K562 (cell line): ENCODE results near the gene IMPG2. TPM values are rescaled to one million over a fixed set of nuclear protein-coding genes. Genes with fewer than 3 reads are reported as not detected.

Source experiments
- ATAC-seq: fragments of 200-7000 bp; cut with Tn5 transposase; 3 replicates; pipeline ENCODE4 v1.9.1; 2020; ENCODE audit warnings: moderate library complexity
- BruUV-seq: library from RNA; stranded (reverse); fragments of 400-500 nt; replicated peaks from 2 replicates; lab custom pipeline; 2021; lab: Mats Ljungman, UMichigan
- CTCF ChIA-PET: fragments of 300-600 bp; formaldehyde crosslinking; extraction: SDS; loops from one replicate; lab custom pipeline; 2021; ENCODE audit warnings: low intra/inter-chr PET ratio; lab: Yijun Ruan, JAX
- POLR2A ChIA-PET: fragments of 300-600, 350-650 bp; sonication (Branson Sonifier 250); formaldehyde crosslinking; extraction: SDS; loops from one replicate; lab custom pipeline; 2021; ENCODE audit warnings: antibody characterized with exemption, inconsistent platforms; lab: Yijun Ruan, JAX
- DNase-seq, 4 experiments: peaks; one replicate each; pipeline versions ENCODE4 v3.0.0 to v3.0.0-alpha.2; 2011 to 2018; ENCODE audit warnings: low spot score in 3 of 4, mixed read lengths in 3 of 4; ENCODE audit errors: extremely low read depth in 1 of 4
- FAIRE-seq: peaks from 2 replicates; lab custom pipeline; 2011; peaks lifted over from hg19 to GRCh38; lab: Jason Lieb, UNC
- H2AFZ ChIP-seq: 2 replicates; pipeline ENCODE4 v1.6.0; 2011; ENCODE audit warnings: low read depth, low read length, control low read depth, inconsistent platforms
- H3K27ac ChIP-seq: fragments of 200-600 bp; 3 replicates; pipeline ENCODE4 v1.8.0; 2011; ENCODE audit warnings: low read depth, mild to moderate bottlenecking, control low read depth, inconsistent platforms, low read length, moderate library complexity, mixed read lengths; ENCODE audit errors: extremely low read depth
- H3K27me3 ChIP-seq, 2 experiments: fragments of 300-600 bp in 1 of 2; 2 replicates in 1 of 2; 3 replicates in 1 of 2; pipeline versions ENCODE4 v1.6.0 to v1.8.0; 2011; ENCODE audit warnings: inconsistent platforms in 2 of 2, low read length in 2 of 2, mild to moderate bottlenecking in 1 of 2, mixed read lengths in 1 of 2, moderate library complexity in 1 of 2; ENCODE audit not compliant: control insufficient read depth in 2 of 2, insufficient read depth in 2 of 2
- H3K36me3 ChIP-seq: fragments of 300-600 bp; 3 replicates; pipeline ENCODE4 v1.8.0; 2011; ENCODE audit warnings: mild to moderate bottlenecking, low read length, inconsistent platforms; ENCODE audit not compliant: control insufficient read depth, insufficient read depth
- H3K4me1 ChIP-seq, 2 experiments: fragments of 200-600 bp in 1 of 2; replicated peaks in 1 of 2; 2 replicates in 1 of 2; 3 replicates in 1 of 2; pipeline versions ENCODE4 v1.5.1 to v1.8.0; 2011; ENCODE audit warnings: inconsistent platforms in 2 of 2, low read length in 2 of 2, mild to moderate bottlenecking in 1 of 2, mixed read lengths in 1 of 2, moderate library complexity in 1 of 2; ENCODE audit not compliant: control insufficient read depth in 2 of 2, insufficient read depth in 2 of 2
- H3K4me2 ChIP-seq: 2 replicates; pipeline ENCODE4 v1.6.1; 2011; ENCODE audit warnings: low read length, control low read depth, inconsistent platforms, mixed read lengths; ENCODE audit not compliant: insufficient read depth
- H3K4me3 ChIP-seq: fragments of 200-600 bp; sonication (generic), shearing (Covaris generic); 2 replicates; pipeline ENCODE4 v1.5.1; 2016; ENCODE audit warnings: control low read depth, inconsistent platforms
- H3K79me2 ChIP-seq: fragments of 200-600 bp; 3 replicates; pipeline ENCODE4 v1.8.0; 2011; ENCODE audit warnings: low read length, inconsistent platforms; ENCODE audit not compliant: control insufficient read depth, insufficient read depth
- H3K9ac ChIP-seq, 2 experiments: 2 replicates each; pipeline versions ENCODE4 v1.6.0 to v1.6.1; 2011; ENCODE audit warnings: low read depth in 2 of 2, low read length in 2 of 2, control low read depth in 1 of 2, inconsistent platforms in 1 of 2, mild to moderate bottlenecking in 1 of 2, mixed read lengths in 1 of 2; ENCODE audit not compliant: insufficient read depth in 1 of 2
- H3K9me1 ChIP-seq: one replicate; pipeline ENCODE4 v1.6.0; 2011; ENCODE audit warnings: inconsistent platforms, mild to moderate bottlenecking, low read length, moderate library complexity; ENCODE audit not compliant: control insufficient read depth, insufficient read depth
- H3K9me3 ChIP-seq: replicated peaks from 2 replicates; pipeline ENCODE4 v1.5.1; 2011; ENCODE audit warnings: low read depth, low read length, inconsistent platforms; ENCODE audit not compliant: control insufficient read depth, insufficient read depth
- H4K20me1 ChIP-seq: replicated peaks from 2 replicates; pipeline ENCODE4 v1.6.1; 2011; ENCODE audit warnings: low read length, inconsistent platforms, mixed read lengths; ENCODE audit not compliant: control insufficient read depth, insufficient read depth
- FOSL1 ChIP-seq: fragments of 200-800 bp; sonication (Bioruptor generic); conservative IDR thresholded peaks from 2 replicates; pipeline ENCODE4 v1.6.1; 2016; ENCODE audit warnings: missing genetic modification characterization, missing compliant biosample characterization
- FOXP1 ChIP-seq: sonication (generic); formaldehyde crosslinking; IDR thresholded peaks from 2 replicates; pipeline ENCODE4 v1.8.0; 2022; ENCODE audit warnings: mild to moderate bottlenecking, missing genetic modification reagents
- MGA ChIP-seq: fragments of 450-650 bp; IDR thresholded peaks from 2 replicates; pipeline ENCODE4 v1.6.1; 2016; ENCODE audit warnings: mild to moderate bottlenecking, moderate library complexity
- ZNF224 ChIP-seq: sonication (generic); formaldehyde crosslinking; IDR thresholded peaks from 2 replicates; pipeline ENCODE4 v1.8.0; 2022; ENCODE audit warnings: mild to moderate bottlenecking, missing genetic modification reagents
- WGBS: fragments of 100-300 bp; shearing (Covaris generic); methylation state at CpG from one replicate; pipeline ENCODE4 v1.1.6; 2016; ENCODE audit warnings: low coverage, mixed read lengths; ENCODE audit not compliant: insufficient coverage; ENCODE audit errors: missing lambda C conversion rate; 5-methylcytosine and 5-hydroxymethylcytosine counted together
- in situ Hi-C: fragments of 300-500 bp; cut with MboI; formaldehyde crosslinking; loops from 4 replicates; pipeline ENCODE4 v1.15.0; 2018; ENCODE audit warnings: inconsistent platforms, mixed read lengths
- intact Hi-C: fragments of 100-400 bp; cut with micrococcal nuclease; formaldehyde crosslinking; loops from 2 replicates; pipeline ENCODE4 v1.14.2; 2022
- polyA plus RNA-seq, 8 experiments: library from polyadenylated mRNA; depleted of rRNA in 4 of 8; stranded (reverse) in 5 of 8; unstranded in 3 of 8; fragments of >200 nt; fragmentation: Nextera tagmentation in 2 of 8; fragmentation: Illumina TruSeq in 1 of 8; extraction: Ambion mirVana in 2 of 8; extraction: Trizol in 1 of 8; gene quantifications; 2 replicates each; pipeline versions ENCODE4 v1.2.1 to v1.2.3, GENCODE V29; 2011 to 2014; ENCODE audit warnings: inconsistent platforms in 1 of 8, missing spikeins in 1 of 8
- total RNA-seq, 7 experiments: library from RNA; depleted of rRNA in 6 of 7; stranded (reverse); fragments of >200 nt in 6 of 7; fragmentation: Illumina TruSeq in 2 of 7; extraction: Trizol in 2 of 7; gene quantifications; 2 replicates each; pipeline versions ENCODE4 v1.2.1 to v1.2.3, GENCODE V29; 2011 to 2021; ENCODE audit warnings: low replicate concordance in 1 of 7
- TF ChIP-seq, protein P1 (sequence below): IDR thresholded peaks from 2 replicates; pipeline ENCODE4 v1.6.1; 2016; ENCODE audit warnings: missing genetic modification characterization, missing compliant biosample characterization
- TF ChIP-seq, protein P2 (sequence below): IDR thresholded peaks from 2 replicates; pipeline ENCODE4 v1.6.1; 2011; ENCODE audit not compliant: insufficient read length; ENCODE audit errors: extremely low read depth

Gene IMPG2
- total and polyA plus RNA-seq, 9 of the 15 experiments (the other 6 are each of a cell fraction or from before 2014, with no cell fraction given): 0.04 to 0.36 (median 0.09) TPM

GRCh38 chr3:101240719-101241399 lies 79.5 kb downstream of the IMPG2 start:
- Histone ChIP-seq H3K79me2 (no peaks in the 10 kb centered on the region), H4K20me1 (no peaks in the 10 kb centered on the region), H3K36me3 (no peaks in the 10 kb centered on the region), H3K4me1 (0 out of 5 replicates have a peak, but pooled peaks cover 0 to 7% of the 10 kb centered on the region in 2 experiments), H3K27me3 (no peaks in the 10 kb centered on the region), H3K4me3 (no peak overlapping the region), H3K9me3 (no peaks in the 10 kb centered on the region), H3K9ac (no peak overlapping the region), H3K4me2 (no peak overlapping the region), H2AFZ (no peak overlapping the region), H3K9me1 (no peaks in the 10 kb centered on the region), H3K27ac (no peak overlapping the region)
- no peak for ATAC-seq
- BruUV-seq: no TSS peak
- DNase-seq: no peak
- POLR2A ChIA-PET: interaction anchor here (0.6 kb wide), 1 partner anchor 24 kb away, joined by 3 read pairs; no protein-coding TSS in a partner anchor
- 56% methylated on average over 1 of the region's 1 CpG for WGBS
- FAIRE-seq: no peak
- CTCF ChIA-PET: no interaction called here
- intact Hi-C loops (no loop called here), in situ Hi-C loops (no loop called here)
- TF ChIP-seq, protein P1, sequence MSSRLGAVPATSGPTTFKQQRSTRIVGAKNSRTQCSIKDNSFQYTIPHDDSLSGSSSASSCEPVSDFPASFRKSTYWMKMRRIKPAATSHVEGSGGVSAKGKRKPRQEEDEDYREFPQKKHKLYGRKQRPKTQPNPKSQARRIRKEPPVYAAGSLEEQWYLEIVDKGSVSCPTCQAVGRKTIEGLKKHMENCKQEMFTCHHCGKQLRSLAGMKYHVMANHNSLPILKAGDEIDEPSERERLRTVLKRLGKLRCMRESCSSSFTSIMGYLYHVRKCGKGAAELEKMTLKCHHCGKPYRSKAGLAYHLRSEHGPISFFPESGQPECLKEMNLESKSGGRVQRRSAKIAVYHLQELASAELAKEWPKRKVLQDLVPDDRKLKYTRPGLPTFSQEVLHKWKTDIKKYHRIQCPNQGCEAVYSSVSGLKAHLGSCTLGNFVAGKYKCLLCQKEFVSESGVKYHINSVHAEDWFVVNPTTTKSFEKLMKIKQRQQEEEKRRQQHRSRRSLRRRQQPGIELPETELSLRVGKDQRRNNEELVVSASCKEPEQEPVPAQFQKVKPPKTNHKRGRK (tag): no peak
- TF ChIP-seq FOXP1 (CRISPR knock-in tag) (no peak), MGA (no peak), FOSL1 (tag) (no peak), ZNF224 (CRISPR knock-in tag) (no peak)
- TF ChIP-seq, protein P2, sequence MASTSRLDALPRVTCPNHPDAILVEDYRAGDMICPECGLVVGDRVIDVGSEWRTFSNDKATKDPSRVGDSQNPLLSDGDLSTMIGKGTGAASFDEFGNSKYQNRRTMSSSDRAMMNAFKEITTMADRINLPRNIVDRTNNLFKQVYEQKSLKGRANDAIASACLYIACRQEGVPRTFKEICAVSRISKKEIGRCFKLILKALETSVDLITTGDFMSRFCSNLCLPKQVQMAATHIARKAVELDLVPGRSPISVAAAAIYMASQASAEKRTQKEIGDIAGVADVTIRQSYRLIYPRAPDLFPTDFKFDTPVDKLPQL: no peak
